ENCODE measurements around the gene SPN. TPM values are rescaled to one million over a fixed set of nuclear protein-coding genes. Genes with fewer than 3 reads are reported as not detected.

SPN gene
- total and polyA plus RNA-seq, 9 of the 15 experiments (the other 6 are each of a cell fraction or from before 2014, with no cell fraction given): 24.3 to 225 (median 79.4) TPM

- Histone ChIP-seq H3K79me2 (ENCODE audit: control insufficient read depth, insufficient read depth, low read length) (no peaks in the 10 kb centered on the region), H3K27me3 (ENCODE audit: control insufficient read depth in 2 of 2, insufficient read depth in 2 of 2, low read length in 2 of 2) (no peaks in the 10 kb centered on the region), H2AFZ (ENCODE audit: low read depth, low read length) (peak overlapping the region; percentile 96), H3K4me1 (replicated peaks in 1 of 2; ENCODE audit: control insufficient read depth in 2 of 2, insufficient read depth in 2 of 2, low read length in 2 of 2) (peaks cover 8 to 17% of the 10 kb centered on the region in 2 experiments), H3K9me3 (replicated peaks; ENCODE audit: control insufficient read depth, insufficient read depth, low read depth, low read length) (no peaks in the 10 kb centered on the region), H3K9me1 (ENCODE audit: control insufficient read depth, insufficient read depth, low read length) (no peaks in the 10 kb centered on the region), H4K20me1 (replicated peaks; ENCODE audit: control insufficient read depth, insufficient read depth, low read length) (no peaks in the 10 kb centered on the region), H3K9ac (ENCODE audit: insufficient read depth in 1 of 2, low read depth in 2 of 2, low read length in 2 of 2) (peak overlapping the region in 1 of 2 experiments; percentile 8; a peak in 1 of 4 replicates), H3K36me3 (ENCODE audit: control insufficient read depth, insufficient read depth, low read length) (no peaks in the 10 kb centered on the region), H3K4me3 (no peak overlapping the region), H3K4me2 (ENCODE audit: insufficient read depth, low read length) (no peak overlapping the region), H3K27ac (ENCODE audit: extremely low read depth, low read depth, low read length) (peak overlapping the region; percentile 52; the same call in 2 of the 3 replicates)
- intact Hi-C loops (cut with micrococcal nuclease): loop anchor here (5.0 kb wide), 1 partner anchor 71 kb away; no protein-coding TSS in a partner anchor
- peak in 2 of 4 experiments; percentile 8 to 35 for DNase-seq (ENCODE audit: extremely low read depth in 1 of 4, low spot score in 3 of 4)
- POLR2A ChIA-PET: interaction anchor here (0.6 to 0.7 kb wide), 2 partner anchors 44 to 1430 kb away, joined by 3 read pairs; no protein-coding TSS in a partner anchor
- 54% methylated on average over 3 of the region's 4 CpGs for WGBS (ENCODE audit: insufficient coverage, low coverage, missing lambda C conversion rate)
- BruUV-seq (replicated peaks): no TSS peak
- FAIRE-seq: no peak
- no peak for ATAC-seq
- in situ Hi-C loops (cut with MboI): no loop called here
- CTCF ChIA-PET (ENCODE audit: low intra/inter-chr PET ratio): no interaction called here
- TF ChIP-seq GMEB1 (CRISPR knock-in tag; IDR thresholded peaks at IDR 0.05): no peak
- no peak for TF ChIP-seq PHB (CRISPR knock-in tag; IDR thresholded peaks at IDR 0.05)
- no peak for TF ChIP-seq CBFA2T3 (IDR thresholded peaks at IDR 0.05)
- TF ChIP-seq SNAPC5 (CRISPR knock-in tag; IDR thresholded peaks at IDR 0.05): no peak
- TF ChIP-seq NKRF (IDR thresholded peaks at IDR 0.05; ENCODE audit: borderline replicate concordance): no peak
- TF ChIP-seq MED1 (CRISPR knock-in tag; IDR thresholded peaks at IDR 0.05; ENCODE audit: borderline replicate concordance): no peak
- TF ChIP-seq ARID3A (IDR thresholded peaks at IDR 0.05; ENCODE audit: borderline replicate concordance, low read depth, low read length): no peak
- no peak for TF ChIP-seq SETDB1 (IDR thresholded peaks at IDR 0.05; ENCODE audit: low read length)
- no peak for TF ChIP-seq SNRNP70 (optimal IDR thresholded peaks at IDR 0.05; ENCODE audit: low read depth, low read length)
- TF ChIP-seq RCOR1 (IDR thresholded peaks at IDR 0.05; ENCODE audit: borderline replicate concordance in 1 of 2, low read depth in 2 of 2, low read length in 2 of 2): no peak
- TF ChIP-seq FOXM1 (IDR thresholded peaks at IDR 0.05; ENCODE audit: low read depth): no peak
- no peak for TF ChIP-seq FOXM1 (CRISPR knock-in tag; IDR thresholded peaks at IDR 0.05; ENCODE audit: low read depth)
- TF ChIP-seq YY1 (IDR thresholded peaks at IDR 0.05; ENCODE audit: borderline replicate concordance in 1 of 3, control insufficient read depth in 1 of 3, extremely low read depth in 1 of 3, insufficient read depth in 3 of 3, insufficient read length in 1 of 3, insufficient replicate concordance in 2 of 3, low read depth in 1 of 3, low read length in 2 of 3): peak in 1 of 3 experiments; percentile 58
- TF ChIP-seq EP400 (IDR thresholded peaks at IDR 0.05): peak; percentile 45; the same call in 1 of the 2 replicates
- no peak for TF ChIP-seq GABPB2 (CRISPR knock-in tag; conservative IDR thresholded peaks at IDR 0.05)
- no peak for TF ChIP-seq TRIM24 (IDR thresholded peaks at IDR 0.05)
- no peak for TF ChIP-seq RFX1 (IDR thresholded peaks at IDR 0.05)
- TF ChIP-seq CXXC5 (CRISPR knock-in tag; IDR thresholded peaks at IDR 0.05): 0 out of 2 replicates have a peak, but pooled peaks have one; percentile 20
- no peak for TF ChIP-seq ZNF282 (CRISPR knock-in tag; IDR thresholded peaks at IDR 0.05)
Measured at GRCh38 chr16:29712809-29713208, 49.8 kb downstream of the SPN start.
